Measurements from ENCODE around the gene SPDYC.

DNA sequence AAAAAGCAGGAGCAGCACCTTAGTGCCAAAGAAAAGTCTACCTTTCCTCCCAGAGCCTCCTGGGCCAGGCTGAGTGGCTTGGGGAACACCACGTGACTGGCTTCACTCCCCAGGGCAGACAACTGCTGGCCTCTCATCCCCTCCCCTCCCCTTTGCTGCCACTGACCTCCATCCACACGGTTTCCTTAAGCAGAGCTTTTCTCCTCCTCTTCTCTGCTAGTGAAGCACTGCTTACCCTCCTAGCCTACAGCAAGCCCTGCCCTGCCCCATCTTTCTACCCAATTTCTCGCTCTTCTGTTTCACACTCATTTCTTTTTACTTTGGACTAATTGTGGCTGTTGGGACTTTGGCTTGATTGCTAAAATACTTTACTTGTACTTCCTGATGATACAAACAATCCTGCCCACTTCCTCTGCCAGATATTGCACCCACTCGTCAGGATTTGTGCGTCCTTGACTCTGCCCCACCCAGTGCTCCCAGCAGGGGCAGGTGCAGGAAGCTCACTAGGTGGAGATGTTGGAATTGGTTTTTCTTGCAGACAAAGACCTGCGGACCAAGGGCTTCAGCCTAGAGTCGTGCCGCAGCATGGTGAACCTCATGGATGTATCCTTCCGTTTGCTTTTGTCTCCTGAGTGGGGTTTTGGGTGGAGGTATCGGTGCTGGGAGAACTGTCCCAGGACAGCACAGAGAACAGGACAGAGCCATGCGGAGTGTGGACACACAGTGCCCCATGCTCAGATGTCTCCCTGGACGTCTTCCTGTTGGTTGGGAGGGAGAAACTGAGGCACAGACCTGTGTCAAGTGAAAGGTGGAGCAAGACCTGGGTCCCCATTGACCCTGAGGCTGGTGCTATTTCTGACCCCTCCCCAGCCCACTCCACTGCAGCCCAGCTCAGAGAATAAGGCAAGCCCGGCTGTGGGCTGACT is 39.0 kb downstream of the SPDYC start:
- TF ChIP-seq CTCF (IDR thresholded peaks at IDR 0.05; ENCODE audit: insufficient read depth, low read depth, low read length) (no peak), EZH2 (IDR thresholded peaks at IDR 0.05; ENCODE audit: insufficient read depth, low read length) (no peak)

All from astrocyte (in vitro differentiated cells and primary cell).